ENCODE results near the gene SMTNL1. TPM values are rescaled to one million over a fixed set of nuclear protein-coding genes. Genes with fewer than 3 reads are reported as not detected.

Gene SMTNL1
- total RNA-seq, 4 donors from 2014 or later: not detected

DNA sequence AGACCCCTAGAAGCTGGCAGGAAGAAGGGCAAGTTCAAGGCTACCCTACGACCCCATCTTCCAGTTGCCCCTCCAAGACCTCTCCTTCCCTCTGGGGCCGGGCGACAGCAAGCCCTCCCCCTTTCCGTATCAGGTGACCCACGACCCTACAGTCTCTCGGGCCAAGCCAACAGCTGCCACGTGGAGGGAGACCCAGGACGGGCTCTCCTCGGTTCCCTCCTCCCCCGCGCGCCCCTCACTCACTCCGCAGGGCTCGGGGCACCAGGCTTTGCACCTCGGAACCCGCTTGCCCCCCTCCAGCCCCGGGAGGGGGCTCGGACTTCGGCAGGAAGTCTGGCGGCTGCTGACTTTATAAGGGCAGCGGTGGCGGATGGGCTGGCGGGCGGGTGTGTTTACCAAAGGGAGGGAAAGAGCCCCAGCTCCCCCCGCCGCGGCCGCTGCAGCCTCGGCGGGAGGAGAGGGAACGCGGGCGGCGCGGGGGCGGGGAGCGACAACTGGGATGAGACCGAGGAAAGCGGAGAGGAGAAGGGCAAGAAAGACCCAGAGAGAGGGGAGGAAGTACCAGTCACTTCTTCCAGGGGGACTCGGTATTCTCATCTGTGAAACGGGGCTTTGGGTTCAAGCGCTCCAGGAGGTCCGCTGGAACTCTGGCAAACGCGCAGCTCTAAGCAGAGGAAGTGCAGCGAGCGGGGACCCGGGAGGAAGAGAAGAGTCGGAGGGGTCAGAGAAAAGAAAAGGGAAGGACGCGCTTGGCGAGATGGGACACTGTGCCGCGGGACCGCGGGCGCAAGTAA, 22.7 kb upstream of the SMTNL1 start:
- Histone ChIP-seq H3K9me3 (no peaks in the 10 kb centered on the region), H3K27me3 (no peaks in the 10 kb centered on the region), H3K4me3 (replicated peaks in 1 of 3) (peak overlapping the region; percentile 65 to 98 (median 92)), H3K4me1 (peaks cover 9 to 11% of the 10 kb centered on the region in 2 donors), H3K27ac (peak overlapping the region; percentile 47 to 65 (median 60)), H3K36me3 (no peaks in the 10 kb centered on the region)
- peak; percentile 63 to 74 for DNase-seq
- 0 to 1% methylated on average over 42 to 53 of the region's 57 CpGs for WGBS, 2 donors
- intact Hi-C loops (cut with DNase I): no loop called here
- TF ChIP-seq CTCF (IDR thresholded peaks at IDR 0.05) (no peak), POLR2A (IDR thresholded peaks at IDR 0.05) (no peak)

- peaks cover 9 to 11% of the 10 kb centered on the region in 2 donors for H3K4me1 ChIP-seq
- intact Hi-C loops (cut with DNase I): no loop called here
- no peaks in the 10 kb centered on the region for H3K36me3 ChIP-seq
- peak within 1 kb of the TSS; percentile 65 to 98 (median 92) for H3K4me3 ChIP-seq (replicated peaks in 1 of 3)
- H3K27me3 ChIP-seq: no peaks in the 10 kb centered on the region
- TF ChIP-seq CTCF (IDR thresholded peaks at IDR 0.05): no peak
- peak in 1 of 2 donors; percentile 46 for TF ChIP-seq POLR2A (IDR thresholded peaks at IDR 0.05)
- DNase-seq: peak; percentile 69 to 70
- H3K27ac ChIP-seq: peak within 1 kb of the TSS; percentile 47 to 65 (median 60)
- 0 to 1% methylated on average over 22 to 29 of the region's 66 CpGs for WGBS, 2 donors
- no peaks in the 10 kb centered on the region for H3K9me3 ChIP-seq
Observed at GRCh38 chr11:57515332-57516060, 21.9 kb upstream of the SMTNL1 start, which contains the start of gene SLC43A1. Gene SLC43A1 (minus strand): TSS chr11:57515702. CDS start chr11:57514111, 1,591 bp downstream.

- Histone ChIP-seq H3K27me3 (no peaks in the 10 kb centered on the region), H3K27ac (peak overlapping the region in 1 of 3 donors; percentile 65), H3K4me3 (replicated peaks in 1 of 3) (peak overlapping the region; percentile 65 to 98 (median 92)), H3K36me3 (no peaks in the 10 kb centered on the region), H3K9me3 (no peaks in the 10 kb centered on the region), H3K4me1 (peaks cover 9 to 11% of the 10 kb centered on the region in 2 donors)
- TF ChIP-seq CTCF (IDR thresholded peaks at IDR 0.05) (no peak), POLR2A (IDR thresholded peaks at IDR 0.05) (no peak)
- intact Hi-C loops (cut with DNase I): no loop called here
- DNase-seq: no peak
- WGBS, 2 donors: 24 to 28% methylated on average over 5 of the region's 5 CpGs
Observed at GRCh38 chr11:57516061-57516443, 21.3 kb upstream of the SMTNL1 start.

GRCh38 chr11:57521116-57521515, 16.3 kb upstream of the SMTNL1 start:
- intact Hi-C loops (cut with DNase I): loop anchor here (2.0 to 10.0 kb wide), 2 partner anchors 66 to 174 kb away; no protein-coding TSS in a partner anchor
- DNase-seq: no peak
- no peak overlapping the region for H3K27ac ChIP-seq
- no peaks in the 10 kb centered on the region for H3K27me3 ChIP-seq
- TF ChIP-seq POLR2A (IDR thresholded peaks at IDR 0.05) (no peak), CTCF (IDR thresholded peaks at IDR 0.05) (no peak)
- H3K4me3 ChIP-seq (replicated peaks in 1 of 3): no peak overlapping the region
- no peaks in the 10 kb centered on the region for H3K36me3 ChIP-seq
- no peaks in the 10 kb centered on the region for H3K4me1 ChIP-seq
- 93 to 94% methylated on average over 2 of the region's 2 CpGs for WGBS, 2 donors
- H3K9me3 ChIP-seq: no peaks in the 10 kb centered on the region

Data from thyroid gland (tissue), 4 donors.